Testis (tissue), 2 donors: Measurements from ENCODE around the gene C11orf54.

Experiments
- POLR2A ChIP-seq: fragments of 450-650 bp; IDR thresholded peaks from one replicate; pipeline ENCODE4 v1.6.1; 2017; ENCODE audit warnings: antibody characterized with exemption, mild to moderate bottlenecking, moderate library complexity
- TF ChIP-seq, protein P1 (sequence below), 3 experiments: fragments of 450-650 bp in 2 of 3; fragments of 200-600 bp in 1 of 3; sonication (generic) in 1 of 3; IDR thresholded peaks; one replicate each; pipeline ENCODE4 v1.5.1; 2016 to 2019; ENCODE audit warnings: antibody characterized with exemption in 3 of 3, mild to moderate bottlenecking in 2 of 3, moderate library complexity in 1 of 3

DNA sequence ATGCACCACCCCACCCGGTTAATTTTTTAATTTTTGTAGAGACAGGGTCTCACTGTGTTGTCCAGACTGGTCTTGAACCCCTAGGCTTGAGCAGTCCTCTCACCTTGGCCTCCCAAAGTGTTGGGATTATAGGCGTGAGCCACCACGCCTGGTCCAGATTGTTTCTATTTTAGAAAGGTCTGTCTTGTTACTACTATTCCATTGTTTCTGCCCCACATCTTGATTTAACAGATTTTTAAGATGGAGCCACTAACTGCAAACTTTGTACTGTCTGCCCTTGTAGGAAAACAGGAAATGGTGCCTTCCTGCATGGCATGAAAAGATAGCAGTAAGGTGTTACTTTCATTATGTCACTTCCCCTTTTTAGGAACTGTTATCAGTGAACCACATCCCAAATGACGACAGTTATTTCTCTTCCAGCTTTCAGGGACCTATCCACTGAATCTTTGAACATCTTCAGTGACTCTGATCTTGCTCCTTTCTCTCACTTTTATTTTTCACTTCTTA lies 23.4 kb upstream of the C11orf54 start:
- TF ChIP-seq, protein P1, sequence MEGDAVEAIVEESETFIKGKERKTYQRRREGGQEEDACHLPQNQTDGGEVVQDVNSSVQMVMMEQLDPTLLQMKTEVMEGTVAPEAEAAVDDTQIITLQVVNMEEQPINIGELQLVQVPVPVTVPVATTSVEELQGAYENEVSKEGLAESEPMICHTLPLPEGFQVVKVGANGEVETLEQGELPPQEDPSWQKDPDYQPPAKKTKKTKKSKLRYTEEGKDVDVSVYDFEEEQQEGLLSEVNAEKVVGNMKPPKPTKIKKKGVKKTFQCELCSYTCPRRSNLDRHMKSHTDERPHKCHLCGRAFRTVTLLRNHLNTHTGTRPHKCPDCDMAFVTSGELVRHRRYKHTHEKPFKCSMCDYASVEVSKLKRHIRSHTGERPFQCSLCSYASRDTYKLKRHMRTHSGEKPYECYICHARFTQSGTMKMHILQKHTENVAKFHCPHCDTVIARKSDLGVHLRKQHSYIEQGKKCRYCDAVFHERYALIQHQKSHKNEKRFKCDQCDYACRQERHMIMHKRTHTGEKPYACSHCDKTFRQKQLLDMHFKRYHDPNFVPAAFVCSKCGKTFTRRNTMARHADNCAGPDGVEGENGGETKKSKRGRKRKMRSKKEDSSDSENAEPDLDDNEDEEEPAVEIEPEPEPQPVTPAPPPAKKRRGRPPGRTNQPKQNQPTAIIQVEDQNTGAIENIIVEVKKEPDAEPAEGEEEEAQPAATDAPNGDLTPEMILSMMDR (IDR thresholded peaks at IDR 0.05) = no peak
- TF ChIP-seq POLR2A = no peak
